Effector CD4-positive, alpha-beta T cell (primary cell): ENCODE measurements around the gene ZNF519.
"Not testable (repeated sequence)": the region's sequence is repeated elsewhere in the genome, so short reads cannot be mapped to it uniquely, and the experiment has no call there.

Source experiments
- DNase-seq: peaks from one replicate; pipeline ENCODE4 v3.0.0-alpha.2; 2020

The ZNF519 gene

GRCh38 chr18:14147935-14148865 lies 16.0 kb upstream of the ZNF519 start:
- not testable (repeated sequence) for DNase-seq

- DNase-seq, result not testable (repeated sequence)
These were observed 14.5 kb upstream of the ZNF519 start for GRCh38 chr18:14146771-14147170.

- not testable (repeated sequence) for DNase-seq
These were observed 13.5 kb upstream of the ZNF519 start for GRCh38 chr18:14145581-14146338.

- not testable (repeated sequence) for DNase-seq
These were observed 12.8 kb upstream of the ZNF519 start for GRCh38 chr18:14145021-14145420.

- no peak for DNase-seq
These were observed 12.3 kb upstream of the ZNF519 start for GRCh38 chr18:14144628-14144895.

- not testable (repeated sequence) for DNase-seq
These were observed 11.8 kb upstream of the ZNF519 start for GRCh38 chr18:14143871-14144627.

DNA sequence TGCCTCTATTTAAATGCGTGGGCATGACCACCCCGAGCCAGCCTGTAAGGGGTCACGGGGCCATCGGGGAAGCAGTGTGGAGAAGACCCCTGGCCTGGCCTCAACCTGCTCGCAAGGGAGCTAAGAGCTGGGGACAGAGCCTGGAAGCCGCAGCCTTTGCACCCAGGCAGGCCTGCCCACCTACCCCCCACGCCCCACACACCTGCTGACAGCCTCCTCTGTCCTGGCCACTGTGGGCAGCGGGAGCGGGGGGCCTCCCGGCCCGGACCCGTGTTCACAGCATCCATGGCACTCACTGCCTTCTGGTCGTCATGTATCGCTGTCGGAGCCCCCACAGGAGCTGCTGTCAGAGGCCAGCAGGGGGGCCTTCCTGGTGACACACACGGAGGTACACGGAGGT lies 11.2 kb upstream of the ZNF519 start:
- DNase-seq, result not testable (repeated sequence)

DNA sequence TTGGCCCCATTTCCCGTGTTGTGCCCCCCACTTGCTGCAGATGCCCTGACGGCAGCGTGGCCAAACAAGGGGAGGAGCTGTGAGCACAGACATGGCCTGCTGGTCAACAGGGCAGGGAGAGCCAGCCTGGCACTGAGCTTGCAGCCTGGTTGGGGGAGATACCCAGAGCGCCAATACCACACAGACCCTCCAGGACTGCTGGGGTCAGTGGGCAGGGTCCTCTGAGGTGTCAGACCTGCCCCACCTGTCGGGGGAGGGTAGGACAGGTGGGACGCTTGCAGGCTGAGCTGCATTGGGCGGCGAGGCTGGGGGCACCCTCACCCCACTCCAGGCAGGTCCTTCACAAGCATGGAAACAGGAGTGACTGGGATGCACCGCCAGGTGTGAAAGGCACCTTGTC lies 9.9 kb upstream of the ZNF519 start:
- not testable (repeated sequence) for DNase-seq

DNA sequence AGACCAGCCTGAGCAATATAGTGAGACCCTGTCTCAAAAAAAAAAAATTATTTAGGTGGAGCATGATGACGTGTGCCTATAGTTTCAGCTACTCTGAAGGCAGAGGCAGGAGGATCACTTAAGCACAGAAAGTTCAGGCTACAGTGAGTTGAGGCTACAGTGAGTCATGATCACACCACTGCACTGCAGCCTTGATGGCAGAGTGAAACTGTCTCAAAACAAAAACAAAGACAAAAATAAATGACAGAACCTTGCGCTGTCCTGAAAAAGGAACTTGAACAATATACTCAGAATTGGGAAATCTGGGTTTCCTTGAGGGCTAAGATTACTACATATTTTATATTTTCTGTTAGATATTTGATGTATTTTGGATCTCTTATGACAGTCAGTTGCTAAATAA lies 7.3 kb upstream of the ZNF519 start:
- not testable (repeated sequence) for DNase-seq

DNA sequence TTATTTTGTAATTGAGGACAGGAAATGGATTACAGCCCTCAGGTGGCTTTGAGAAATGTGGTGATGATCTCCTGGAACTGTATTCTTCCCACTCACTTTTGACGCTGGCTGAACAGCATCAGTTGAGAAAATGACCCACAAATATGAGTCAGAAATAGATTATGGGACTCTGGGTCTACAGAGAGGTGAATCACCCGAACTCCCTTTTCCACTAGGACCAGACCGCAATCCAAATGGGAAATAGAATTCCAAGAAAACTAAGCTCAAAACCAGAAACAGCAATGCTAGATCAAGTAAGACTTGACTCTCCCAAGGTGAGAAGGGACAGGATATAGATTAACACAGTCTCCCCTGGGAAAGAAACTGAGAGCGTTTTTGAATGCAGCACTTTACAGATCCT lies 5.7 kb upstream of the ZNF519 start:
- not testable (repeated sequence) for DNase-seq

DNA sequence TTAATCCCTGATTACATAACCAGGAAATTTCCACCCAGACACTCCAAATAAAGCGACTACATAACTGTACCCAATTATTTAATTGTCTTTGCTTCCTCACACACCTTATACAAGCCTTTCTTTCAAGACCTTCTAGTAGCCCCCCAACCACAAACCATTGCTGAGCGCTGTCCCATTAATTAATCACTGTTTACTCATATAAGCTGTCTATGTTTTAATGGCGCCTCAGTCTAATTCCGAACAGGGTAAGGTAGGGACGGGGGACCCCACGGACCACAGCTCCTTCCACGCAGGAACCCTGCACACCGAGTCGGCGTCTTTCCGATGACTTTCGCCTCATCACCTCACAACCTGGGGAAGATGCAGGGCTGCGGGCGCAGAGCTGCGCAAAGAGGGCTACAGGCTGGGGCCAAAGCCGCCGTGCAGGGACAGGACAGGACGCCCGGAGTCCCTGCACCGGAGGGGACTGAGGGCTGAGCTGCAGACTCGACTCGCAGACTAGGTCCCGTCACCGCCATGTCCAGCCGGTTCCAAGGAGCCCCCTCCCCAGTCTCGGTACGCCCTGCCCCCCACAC lies 452 bp downstream of the ZNF519 start:
- not testable (repeated sequence) for DNase-seq

DNA sequence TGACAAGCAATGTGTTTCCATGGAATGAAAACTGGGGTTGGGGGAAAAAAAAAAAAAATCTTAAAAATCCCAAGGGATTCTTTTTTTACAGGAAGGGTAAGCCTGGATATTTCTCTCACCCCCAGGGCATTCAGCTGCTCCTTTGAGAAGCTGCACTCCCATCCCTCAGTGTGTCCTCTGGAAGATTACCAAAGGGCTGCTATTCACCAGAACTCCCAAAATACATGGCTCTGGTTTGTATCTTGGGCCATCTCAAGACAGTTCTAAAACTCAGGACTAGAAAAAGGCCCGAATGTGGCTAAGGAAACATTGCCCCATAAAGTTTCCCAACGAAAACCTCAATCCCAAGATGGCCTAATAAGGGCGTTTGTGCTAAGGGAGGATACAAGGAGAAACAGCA lies 1.4 kb downstream of the ZNF519 start:
- DNase-seq, result not testable (repeated sequence)

DNA sequence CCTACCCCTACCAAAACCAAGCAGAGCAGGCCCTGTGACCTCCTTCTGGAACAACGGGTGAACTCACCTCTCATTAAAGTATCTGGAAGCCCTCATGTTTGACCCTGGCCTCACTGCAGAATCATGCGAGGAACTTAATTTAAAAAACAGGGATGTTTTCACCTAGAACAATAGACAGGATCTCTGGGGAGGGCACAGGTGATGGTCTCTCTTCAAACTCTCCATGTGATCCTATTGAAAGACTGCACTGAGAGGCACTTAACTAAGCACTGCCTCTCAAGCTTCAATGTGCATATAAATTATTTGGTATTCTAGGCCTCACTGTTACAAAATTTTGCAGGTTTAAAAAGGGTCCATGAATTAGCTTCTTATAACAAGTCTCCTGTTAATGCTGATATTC lies 7.5 kb downstream of the ZNF519 start:
- DNase-seq, result no peak

GRCh38 chr18:14122097-14122496 lies 10.1 kb downstream of the ZNF519 start:
- no peak for DNase-seq

DNA sequence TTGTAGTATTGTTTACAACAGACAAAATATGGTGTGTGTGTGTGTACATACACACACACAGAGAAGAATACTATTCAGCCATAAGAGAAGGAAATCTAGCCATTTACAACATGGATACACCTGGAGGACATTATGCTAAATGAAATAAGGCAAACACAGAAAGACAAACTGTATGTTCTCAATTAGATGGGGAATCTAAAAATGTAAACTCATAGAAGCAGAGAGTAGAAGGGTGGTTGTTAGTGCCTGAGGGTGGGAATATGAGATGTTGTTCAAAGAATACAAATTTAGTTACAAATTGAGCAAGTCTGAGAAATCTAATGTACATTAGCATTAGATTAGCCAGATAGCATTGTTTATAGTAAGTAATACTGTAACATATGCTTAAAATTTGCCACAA lies 11.3 kb downstream of the ZNF519 start:
- DNase-seq, result no peak

GRCh38 chr18:14117606-14118005 lies 14.6 kb downstream of the ZNF519 start:
- no peak for DNase-seq

GRCh38 chr18:14106906-14107305 lies 25.3 kb downstream of the ZNF519 start:
- no peak for DNase-seq

- no peak for DNase-seq
These were observed 27.1 kb downstream of the ZNF519 start for GRCh38 chr18:14104906-14105748.

- DNase-seq, result no peak
These were observed 28.0 kb downstream of the ZNF519 start for GRCh38 chr18:14104201-14104600.

- no peak for DNase-seq
These were observed 31.5 kb downstream of the ZNF519 start for GRCh38 chr18:14100503-14101286.

GRCh38 chr18:14098428-14098827 lies 33.8 kb downstream of the ZNF519 start:
- no peak for DNase-seq
